ENCODE measurements around the gene ASTE1.
A peak's percentile ranks its signal among the peaks of the same experiment; 100 is the strongest.
"Not testable (repeated sequence)": the region's sequence is repeated elsewhere in the genome, so short reads cannot be mapped to it uniquely, and the experiment has no call there.

Gene ASTE1

DNA sequence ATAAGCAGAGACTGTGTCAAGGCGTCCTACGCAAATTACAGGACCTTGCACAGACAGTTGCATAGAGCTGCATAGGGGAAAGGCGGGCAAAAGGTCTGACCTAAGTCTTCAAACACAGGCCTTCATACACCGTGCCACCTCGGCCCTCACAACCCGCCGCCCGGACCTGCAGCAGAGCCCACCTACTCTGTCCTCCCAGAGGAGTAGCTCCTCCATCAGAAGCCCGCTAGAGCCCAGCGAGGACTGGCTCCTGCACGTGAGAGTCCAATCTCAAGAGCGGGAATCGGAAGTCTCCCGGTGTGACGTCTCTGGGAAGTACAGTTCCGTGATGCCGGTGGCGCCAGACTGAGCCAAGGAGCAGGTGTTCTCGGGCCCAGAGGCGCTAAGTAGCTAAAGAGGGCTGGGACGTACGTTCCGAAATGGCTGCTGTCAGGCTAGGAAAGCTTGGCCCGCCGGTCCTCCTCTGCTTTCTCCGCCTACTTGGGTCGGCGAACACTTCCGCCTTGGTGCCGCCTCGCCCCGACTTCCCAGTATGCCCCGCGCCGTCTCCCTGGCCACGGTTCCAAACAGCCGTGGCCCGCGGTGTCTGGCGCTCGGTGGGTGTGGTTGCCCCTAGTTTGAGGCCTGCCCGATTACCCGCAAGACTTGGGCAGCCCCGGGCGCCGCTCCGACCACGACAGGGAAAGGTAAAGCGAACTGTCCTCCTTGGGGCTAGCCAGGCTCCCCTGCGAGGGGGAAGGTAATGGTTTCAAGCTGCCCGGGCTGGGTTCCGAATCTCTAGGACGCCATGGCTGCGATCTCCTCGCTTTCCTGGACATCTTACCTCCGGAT is at the start of gene ASTE1, which contains the start of gene NEK11:
Gene ASTE1 (minus strand): TSS at position 505 of the 831 bp plus-strand sequence. CDS start 1,519 bp downstream, outside the sequence.
Gene NEK11 (plus strand): TSS at position 557 of the 831 bp plus-strand sequence. CDS start 2,832 bp downstream, outside the sequence.
- peak; percentile 78 to 85 for DNase-seq (ENCODE audit: low read depth in 2 of 2)

- DNase-seq (ENCODE audit: low read depth in 2 of 2) = no peak
These were observed 49.2 kb upstream of the ASTE1 start for GRCh38 chr3:131075632-131076328.

GRCh38 chr3:131072845-131073244 is 46.2 kb upstream of the ASTE1 start:
- no peak for DNase-seq (ENCODE audit: low read depth in 2 of 2)

DNA sequence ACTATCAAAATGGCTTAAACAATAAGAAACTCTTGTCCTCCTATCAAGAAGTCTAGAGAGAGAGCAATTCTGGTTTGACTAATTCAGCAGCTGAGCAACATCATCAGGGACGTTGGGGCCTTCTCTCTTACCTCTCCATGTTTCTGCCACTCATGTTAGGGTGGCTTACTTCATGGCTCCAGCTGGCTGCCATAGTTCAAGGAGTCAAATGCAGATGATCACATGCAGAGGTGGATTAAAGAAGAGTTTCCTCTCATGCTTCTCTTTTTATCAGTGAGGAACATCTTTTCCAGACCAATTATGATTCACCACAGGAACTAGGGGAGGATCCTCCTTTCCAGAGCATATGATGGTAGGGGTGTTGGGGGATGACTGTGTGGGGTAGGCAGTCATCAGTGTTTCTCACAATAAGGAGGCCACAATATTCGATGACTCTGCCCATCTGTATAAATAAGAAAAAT is 45.5 kb upstream of the ASTE1 start:
- no peak for DNase-seq (ENCODE audit: low read depth in 2 of 2)

DNA sequence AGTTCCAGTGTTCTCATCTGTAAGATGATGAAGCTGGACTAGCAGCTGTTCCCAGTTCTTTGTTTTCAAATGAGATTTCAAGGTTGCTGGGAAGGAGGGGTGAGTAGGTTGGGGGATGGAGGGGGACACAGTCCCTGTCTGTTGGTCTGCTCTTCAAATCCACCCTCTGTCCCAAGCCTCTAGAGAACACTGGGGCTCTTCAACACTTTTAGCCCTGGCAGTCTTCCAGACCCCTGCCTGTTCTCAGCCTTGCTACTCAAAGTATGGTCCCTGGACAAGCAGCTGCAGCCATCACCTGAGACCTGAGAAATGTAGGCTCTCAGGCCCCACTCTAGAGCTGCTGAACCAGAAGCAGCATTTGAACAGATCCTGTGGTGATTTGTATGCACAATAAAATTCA is 41.4 kb upstream of the ASTE1 start:
- no peak for DNase-seq (ENCODE audit: low read depth in 2 of 2)

DNA sequence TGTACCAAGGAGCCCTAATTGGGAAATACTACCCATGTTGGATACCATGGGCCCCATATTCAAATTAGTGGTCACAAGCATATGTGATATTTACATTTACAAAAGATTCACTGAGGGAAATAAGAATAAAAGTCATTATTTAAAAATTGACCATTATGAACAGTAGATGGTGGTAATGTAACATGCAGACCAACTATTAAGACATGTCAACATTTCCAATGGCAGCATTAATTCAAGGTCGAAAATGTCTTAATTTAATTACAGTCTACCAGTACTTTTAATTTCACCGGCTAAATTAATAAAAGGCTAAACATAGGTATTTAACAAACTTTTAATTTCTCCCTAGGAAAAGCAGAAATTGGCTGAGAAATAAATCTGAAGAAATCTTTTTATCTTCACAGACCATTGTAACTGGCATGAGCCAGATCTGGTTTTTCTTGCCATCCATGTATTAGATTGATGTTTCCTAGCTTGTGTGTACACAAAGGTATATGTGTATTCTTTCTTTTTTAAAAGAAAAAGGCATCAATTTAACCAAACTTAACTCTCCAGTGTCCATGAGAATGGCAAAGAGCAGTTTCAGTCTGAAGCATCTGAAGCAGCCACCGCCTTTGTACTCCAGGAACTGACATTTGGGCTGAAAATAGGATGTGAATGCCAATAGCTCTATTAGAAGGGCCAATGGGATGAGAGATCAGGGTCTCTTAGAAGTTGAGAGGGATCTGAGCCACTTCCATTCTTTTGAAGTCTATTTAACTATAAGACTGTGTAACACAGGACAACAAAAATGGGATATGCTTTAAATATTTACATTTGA is 26.6 kb upstream of the ASTE1 start:
- no peak for DNase-seq (ENCODE audit: low read depth in 2 of 2)

DNA sequence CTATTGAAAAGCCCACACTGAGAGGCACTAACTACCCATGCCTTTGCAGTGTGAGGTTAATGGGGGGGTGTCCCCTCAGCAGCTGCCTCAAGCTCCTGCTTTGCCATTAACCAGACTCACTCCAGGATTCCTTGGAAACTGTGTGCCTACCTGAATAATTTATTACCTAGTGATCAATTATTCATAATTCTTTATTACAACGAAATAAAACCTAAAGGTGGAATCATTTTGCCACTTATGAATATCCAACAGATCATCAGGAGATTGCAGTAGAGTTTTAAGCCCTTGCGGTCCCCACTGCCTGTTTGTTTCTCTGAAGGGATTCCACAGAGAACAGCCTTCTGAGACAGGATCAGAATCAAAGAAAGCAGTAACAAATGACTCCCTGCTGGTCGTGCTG is 23.4 kb upstream of the ASTE1 start:
- DNase-seq (ENCODE audit: low read depth in 2 of 2) = no peak

DNA sequence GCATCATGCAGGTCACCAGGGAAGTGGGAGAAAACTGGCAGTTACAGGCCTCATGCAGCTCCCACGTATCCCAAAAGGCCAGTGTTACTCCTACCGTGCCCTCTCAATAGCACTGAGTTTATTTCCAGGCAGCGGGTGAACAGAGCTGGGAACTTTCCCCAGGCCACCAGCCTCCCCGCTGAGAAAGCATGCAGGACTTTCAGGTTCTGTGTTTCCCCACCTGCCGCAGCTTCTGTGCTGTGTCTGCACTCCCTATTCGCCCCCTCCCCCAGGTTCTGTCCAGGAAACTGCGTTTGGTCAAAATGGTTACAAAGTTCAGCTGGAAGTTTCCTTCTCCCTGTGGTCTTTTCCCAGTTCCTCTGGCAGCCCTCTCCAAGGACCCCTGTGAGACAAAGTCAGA is 21.4 kb upstream of the ASTE1 start:
- no peak for DNase-seq (ENCODE audit: low read depth in 2 of 2)

DNA sequence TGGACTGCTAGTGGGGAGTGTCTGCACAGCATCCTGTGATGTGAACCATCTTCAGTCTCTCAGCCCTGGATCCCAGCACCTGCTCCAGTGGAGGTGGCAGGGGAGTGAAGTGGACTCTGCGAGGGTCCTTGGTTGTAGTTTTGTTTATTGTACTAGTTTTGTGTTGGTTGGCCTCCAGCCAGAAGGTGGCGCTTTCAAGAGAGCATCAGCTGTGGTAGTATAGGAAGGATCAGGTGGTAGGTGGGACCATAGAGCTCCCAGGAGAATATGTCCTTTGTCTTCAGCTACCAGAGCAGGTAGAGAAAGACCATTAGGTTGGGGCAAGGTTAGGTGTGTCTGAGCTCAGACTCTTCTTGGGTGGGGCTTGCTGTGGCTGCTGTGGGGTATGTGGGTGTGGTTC is 21.0 kb upstream of the ASTE1 start:
- DNase-seq (ENCODE audit: low read depth in 2 of 2) = no peak

- not testable (repeated sequence) for DNase-seq (ENCODE audit: low read depth in 2 of 2)
These were observed 15.8 kb upstream of the ASTE1 start for GRCh38 chr3:131042271-131042985.

DNA sequence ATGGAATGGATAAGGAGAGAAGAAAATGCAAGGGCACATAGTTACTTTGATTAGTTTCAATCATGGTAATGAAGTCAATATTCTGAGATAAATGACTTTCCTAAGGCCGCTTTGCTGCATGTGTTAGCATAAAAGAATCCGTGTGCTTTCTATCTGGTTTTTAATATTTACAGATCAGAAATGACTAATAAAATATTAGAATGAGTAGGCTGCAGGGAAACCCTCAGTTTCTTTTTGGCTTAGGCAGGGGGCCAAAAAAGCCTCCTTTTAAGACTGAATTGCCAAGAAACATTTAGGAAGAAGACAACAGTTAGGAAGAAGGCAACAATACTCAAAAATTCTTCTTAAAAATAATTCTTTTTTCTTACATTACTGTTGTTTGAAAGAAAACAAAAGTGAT is 11.7 kb upstream of the ASTE1 start:
- no peak for DNase-seq (ENCODE audit: low read depth in 2 of 2)

GRCh38 chr3:131036986-131037385 is 10.4 kb upstream of the ASTE1 start:
- DNase-seq (ENCODE audit: low read depth in 2 of 2) = no peak

GRCh38 chr3:131036200-131036816 is 9.7 kb upstream of the ASTE1 start:
- no peak for DNase-seq (ENCODE audit: low read depth in 2 of 2)

GRCh38 chr3:131033480-131034080 is 7.0 kb upstream of the ASTE1 start:
- no peak for DNase-seq (ENCODE audit: low read depth in 2 of 2)

DNA sequence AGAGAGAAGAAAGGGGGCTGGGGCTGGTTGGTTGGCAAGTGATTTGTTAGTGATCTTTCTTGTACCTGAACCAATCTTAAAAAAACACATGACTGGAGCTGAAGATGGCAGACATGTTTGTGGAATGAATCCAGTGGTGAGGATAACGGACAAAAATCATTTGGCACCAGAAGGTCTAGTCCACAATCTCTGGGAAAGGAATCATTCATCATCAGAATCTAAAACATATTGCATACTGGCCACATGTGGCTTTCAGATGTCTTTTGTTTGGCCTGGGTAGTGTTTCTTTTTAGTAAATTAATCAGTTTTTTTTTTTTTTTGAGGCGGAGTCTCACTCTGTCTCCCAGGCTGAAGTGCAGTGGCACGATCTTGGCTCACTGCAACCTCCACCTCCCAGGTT is 5.0 kb upstream of the ASTE1 start:
- DNase-seq (ENCODE audit: low read depth in 2 of 2) = no peak

GRCh38 chr3:131028844-131029243 is 2.2 kb upstream of the ASTE1 start:
- DNase-seq (ENCODE audit: low read depth in 2 of 2) = no peak

- no peak for DNase-seq (ENCODE audit: low read depth in 2 of 2)
These were observed 1.1 kb downstream of the ASTE1 start for GRCh38 chr3:131025539-131025938.

GRCh38 chr3:131020122-131020693 is 6.4 kb downstream of the ASTE1 start:
- DNase-seq (ENCODE audit: low read depth in 2 of 2) = no peak

DNA sequence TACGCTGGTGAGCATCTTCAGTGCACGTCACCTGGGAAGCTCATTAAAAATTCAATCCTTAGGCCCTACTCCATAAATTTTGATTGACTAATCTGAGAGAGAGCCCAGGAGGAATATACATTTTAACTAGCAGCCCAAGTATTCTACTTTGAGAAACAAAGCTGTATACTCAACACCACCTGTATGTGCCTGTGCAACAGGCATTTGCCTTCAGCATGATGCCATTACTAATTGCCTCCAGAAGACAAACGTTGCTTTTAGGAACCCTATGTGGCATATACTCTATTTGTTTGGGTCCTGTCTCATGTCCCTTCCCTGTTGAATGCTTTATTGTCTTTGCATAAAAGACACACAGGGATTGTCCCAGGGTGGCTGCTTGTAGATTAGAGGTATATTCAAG is 7.7 kb downstream of the ASTE1 start:
- no peak for DNase-seq (ENCODE audit: low read depth in 2 of 2)

DNA sequence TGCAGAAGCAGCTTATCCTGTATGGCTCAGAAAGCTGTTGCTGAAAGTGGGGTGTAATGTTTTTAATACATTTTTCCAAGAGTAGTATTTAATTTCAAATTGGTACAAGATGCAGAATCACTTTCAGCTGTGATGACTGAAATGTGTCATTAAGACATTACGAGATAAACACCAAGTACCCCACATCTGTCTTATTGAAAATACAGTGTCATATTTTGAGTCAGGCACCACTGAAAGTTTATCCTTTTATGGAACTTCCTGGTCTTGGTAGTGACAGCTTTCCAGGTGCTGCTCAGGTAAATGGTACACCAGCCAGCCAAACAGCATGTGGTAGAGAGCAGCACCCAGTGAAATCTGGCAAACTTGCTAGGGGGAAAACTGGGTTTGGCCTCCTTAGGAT is 16.9 kb downstream of the ASTE1 start:
- no peak for DNase-seq (ENCODE audit: low read depth in 2 of 2)
